GM21576 (cell line): ENCODE data around the gene SPATA2.
"Not testable (repeated sequence)": the region's sequence is repeated elsewhere in the genome, so short reads cannot be mapped to it uniquely, and the experiment has no call there.

ENCODE experiments used
- ATAC-seq: cut with Tn5 transposase; IDR thresholded peaks from one replicate; pipeline ENCODE4 v1.9.1; 2021; ENCODE audit warnings: mild to moderate bottlenecking, moderate library complexity; ENCODE audit not compliant: unreplicated experiment

SPATA2 gene

DNA sequence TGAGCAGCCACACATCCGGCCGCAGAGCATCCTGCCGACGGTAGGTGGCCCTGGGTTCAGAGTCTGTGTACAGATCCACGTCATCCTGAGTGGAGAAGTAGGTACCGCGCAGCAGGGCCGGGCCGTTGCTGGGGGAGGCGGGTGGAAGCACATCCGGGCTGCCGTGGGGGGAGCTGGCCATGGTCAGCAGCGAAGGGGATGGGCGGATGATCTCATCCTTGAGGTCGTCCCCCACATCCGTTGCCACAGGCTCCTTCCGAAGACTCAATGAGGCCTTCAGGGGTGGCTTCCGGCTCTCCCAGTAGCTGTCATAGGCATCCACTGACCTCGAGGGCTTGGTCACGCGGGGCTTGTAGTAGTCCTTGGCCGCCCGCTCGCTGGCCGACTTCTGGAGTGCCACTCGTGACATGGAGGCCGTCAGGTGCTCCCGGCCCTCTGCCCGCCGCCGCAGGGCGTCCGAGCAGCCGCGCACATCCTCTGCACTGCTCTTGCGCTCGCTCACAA is 9.2 kb downstream of the SPATA2 start:
- ATAC-seq = no peak

DNA sequence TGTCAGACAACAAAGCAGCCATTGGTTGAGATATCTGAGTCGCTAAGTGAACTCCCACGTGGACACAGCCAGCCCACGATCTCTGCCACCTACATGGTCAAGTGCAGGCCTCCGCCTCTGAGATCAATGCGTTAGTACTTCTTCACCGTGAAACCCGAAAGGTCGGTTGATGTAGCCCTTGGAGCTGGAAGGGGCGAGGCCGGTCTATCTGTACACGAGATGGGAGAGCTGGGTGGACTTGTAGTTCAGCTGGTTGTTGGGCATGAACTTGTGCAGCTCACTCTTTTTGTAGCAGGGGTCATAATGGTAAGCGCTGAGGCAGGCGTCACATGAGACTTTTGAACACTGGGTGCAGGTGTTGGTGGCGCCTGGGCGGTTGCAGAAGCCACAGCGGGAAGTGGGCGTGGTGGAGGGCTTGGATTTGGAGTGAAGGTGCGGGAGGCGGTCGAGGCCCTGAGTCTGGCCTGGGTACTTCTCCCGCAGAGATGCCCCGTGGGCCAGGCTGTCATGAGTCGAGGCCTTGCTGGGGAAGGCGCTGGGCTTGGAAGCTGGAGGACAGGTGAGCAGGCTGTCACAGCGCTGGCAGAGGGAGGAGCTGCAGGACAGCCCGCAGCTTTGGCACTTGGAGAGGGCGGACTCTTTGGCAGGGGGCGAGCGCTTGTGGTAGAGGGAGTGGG is 9.8 kb downstream of the SPATA2 start:
- no peak for ATAC-seq

GRCh38 chr20:49904440-49905214 is 10.7 kb downstream of the SPATA2 start:
- no peak for ATAC-seq

GRCh38 chr20:49901588-49901987 is 13.7 kb downstream of the SPATA2 start:
- no peak for ATAC-seq

DNA sequence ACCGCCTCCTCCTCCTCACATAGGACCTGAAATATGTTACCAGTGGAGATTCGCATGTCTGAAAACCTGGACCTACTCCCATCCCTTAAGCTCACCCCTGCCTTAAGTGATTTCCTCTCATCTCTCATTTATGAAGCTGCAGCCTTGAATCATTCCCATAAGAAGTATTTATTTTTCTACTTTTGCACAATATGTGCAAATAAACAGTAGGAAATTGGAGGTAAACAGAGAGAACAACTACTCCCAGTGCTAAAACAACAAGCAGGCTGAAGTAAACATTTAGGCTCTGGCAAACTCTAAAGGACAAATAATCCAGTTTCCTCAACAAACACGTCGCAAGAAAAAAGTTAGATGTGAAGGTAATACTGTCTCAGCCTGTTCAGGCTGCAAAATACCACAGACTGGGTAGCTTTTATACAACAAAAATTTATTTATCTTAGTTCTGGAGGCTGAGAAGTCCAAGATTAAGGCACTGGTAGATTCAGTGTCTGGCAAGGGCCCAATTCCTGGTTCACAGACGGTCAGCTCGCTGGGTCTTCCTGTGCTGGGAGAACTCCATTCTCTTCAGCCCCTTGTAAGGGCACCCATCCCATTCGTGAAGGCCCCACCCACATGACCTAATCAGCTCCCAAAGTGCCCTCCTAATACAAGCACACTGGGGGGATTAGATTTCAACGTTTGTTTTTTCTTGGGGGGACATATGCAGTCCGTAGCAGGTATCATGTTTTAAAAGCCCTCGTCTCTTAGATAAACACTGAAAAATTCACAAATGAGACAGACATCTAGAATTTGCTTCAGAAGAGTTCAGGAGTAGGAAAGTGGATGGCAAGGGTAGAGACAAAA is 15.6 kb downstream of the SPATA2 start:
- no peak for ATAC-seq

DNA sequence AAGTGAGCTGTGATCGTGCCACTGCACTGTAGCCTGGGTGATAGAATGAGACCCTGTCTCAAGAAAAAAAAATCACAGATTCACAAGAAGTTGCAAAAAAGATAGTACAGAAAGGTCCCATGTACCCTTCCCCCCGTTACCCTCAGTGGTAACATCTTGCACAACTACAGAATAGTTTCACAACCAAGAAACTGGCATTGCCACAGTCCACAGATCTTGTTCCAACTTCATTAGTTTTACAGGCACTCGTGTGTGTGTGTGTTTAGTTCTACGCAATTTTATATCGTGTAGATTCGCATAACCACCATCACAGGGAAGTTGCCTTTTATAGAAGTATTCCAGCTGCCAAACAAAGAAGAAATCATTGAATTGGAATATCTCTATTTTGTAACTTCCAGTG is 19.1 kb downstream of the SPATA2 start:
- no peak for ATAC-seq

DNA sequence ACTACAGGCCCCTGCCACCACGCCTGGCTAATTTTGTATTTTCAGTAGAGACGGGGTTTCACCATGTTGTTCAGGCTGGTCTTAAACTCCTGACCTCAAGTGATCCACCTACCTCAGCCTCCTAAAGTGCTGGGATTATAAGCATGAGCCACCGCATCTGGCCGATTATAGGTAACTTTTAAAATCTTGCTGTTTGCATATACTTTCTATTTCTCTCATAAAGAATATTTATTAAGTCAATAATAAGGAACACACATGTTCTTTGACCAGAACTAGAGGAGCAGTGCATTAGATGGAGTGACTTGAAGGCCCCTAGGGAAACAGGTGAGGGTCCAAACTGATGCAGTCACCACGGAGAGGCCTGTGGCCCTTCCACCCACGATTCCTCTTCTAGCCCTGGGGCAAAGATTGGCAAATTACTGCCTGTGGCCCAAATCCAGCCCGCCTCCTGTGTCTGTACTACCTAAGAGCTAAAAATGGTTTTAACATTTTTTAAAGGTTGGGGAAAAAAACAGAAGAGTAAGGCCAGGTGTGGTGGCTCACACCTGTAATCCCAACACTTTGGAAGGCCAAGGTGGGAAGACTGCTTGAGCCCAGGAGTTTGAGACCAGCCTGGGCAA is 19.7 kb downstream of the SPATA2 start:
- ATAC-seq = not testable (repeated sequence)

GRCh38 chr20:49894073-49894470 is 21.3 kb downstream of the SPATA2 start:
- ATAC-seq = no peak

GRCh38 chr20:49893242-49894072 is 21.9 kb downstream of the SPATA2 start:
- ATAC-seq = no peak

- no peak for ATAC-seq
These were observed 22.5 kb downstream of the SPATA2 start for GRCh38 chr20:49892817-49893216.

GRCh38 chr20:49892260-49892659 is 23.1 kb downstream of the SPATA2 start:
- no peak for ATAC-seq

GRCh38 chr20:49891476-49892110 is 23.7 kb downstream of the SPATA2 start:
- ATAC-seq = no peak

GRCh38 chr20:49890471-49891361 is 24.6 kb downstream of the SPATA2 start:
- ATAC-seq = no peak

DNA sequence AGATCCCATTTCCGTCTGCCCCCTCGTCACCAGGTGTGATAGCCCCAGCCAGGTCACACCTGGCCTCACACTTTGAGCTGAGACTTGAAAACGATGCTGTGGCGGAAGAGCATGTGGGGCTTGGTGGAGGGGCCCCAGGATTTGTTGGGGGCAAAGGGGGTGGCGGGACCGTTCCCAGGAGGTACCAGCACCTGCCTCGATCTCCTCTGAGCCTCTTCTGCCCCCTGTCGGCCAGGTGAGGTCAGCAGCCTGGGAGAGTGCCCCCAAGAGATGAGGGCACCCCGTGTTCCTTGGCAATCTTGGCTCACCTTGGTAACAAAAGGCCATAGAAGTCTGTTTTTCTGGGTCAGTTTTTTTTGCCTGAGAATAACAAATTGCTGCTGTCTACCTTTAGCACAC is 25.4 kb downstream of the SPATA2 start:
- no peak for ATAC-seq

GRCh38 chr20:49889001-49889934 is 26.1 kb downstream of the SPATA2 start:
- no peak for ATAC-seq

DNA sequence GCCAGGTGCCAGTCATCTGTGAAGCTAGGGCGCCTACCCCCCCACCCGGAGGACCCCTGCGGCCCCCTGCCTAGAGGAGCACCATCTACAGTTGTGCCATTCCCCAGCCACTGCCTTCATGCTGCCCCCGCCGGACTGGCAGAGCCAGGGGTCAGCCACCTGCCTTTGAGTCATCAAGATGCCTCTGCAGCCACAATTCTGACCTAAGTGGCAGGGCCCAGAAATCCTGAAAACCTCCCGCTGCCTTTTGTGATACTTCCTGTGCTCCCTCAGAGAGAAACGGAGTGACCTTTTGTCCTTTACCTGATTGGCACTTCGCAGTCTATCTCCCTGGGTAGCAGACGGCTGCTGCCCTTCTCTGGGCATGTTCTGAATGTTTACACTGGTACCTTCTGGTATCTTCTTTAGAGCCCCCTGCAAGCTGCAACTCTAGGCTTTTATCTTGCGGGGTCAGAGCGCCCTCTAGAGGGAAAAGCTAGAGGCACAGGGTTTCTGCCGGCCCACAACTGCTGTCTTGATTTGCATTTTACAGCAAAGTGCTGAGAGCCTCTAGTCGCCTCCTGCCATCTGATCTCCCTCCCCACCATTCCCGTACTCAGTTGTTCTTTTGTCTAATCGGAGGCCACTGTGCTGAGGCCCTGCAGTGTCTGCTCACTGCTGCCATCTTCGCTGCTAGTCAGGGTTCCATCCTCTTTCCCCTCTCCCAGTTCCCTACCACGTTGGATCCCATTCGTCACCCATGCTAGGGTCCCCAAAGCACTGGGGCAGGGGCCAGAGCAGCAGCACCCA is 26.9 kb downstream of the SPATA2 start:
- ATAC-seq = no peak
